GM18511 (cell line): ENCODE data around the gene CDR2.
"Not testable (repeated sequence)": the region's sequence is repeated elsewhere in the genome, so short reads cannot be mapped to it uniquely, and the experiment has no call there.

Source experiments
- ATAC-seq: cut with Tn5 transposase; IDR thresholded peaks from one replicate; pipeline ENCODE4 v1.9.1; 2021; ENCODE audit warnings: mild to moderate bottlenecking, moderate library complexity; ENCODE audit not compliant: unreplicated experiment

The CDR2 gene

GRCh38 chr16:22375963-22376640, 1.7 kb upstream of the CDR2 start:
- no peak for ATAC-seq

GRCh38 chr16:22375117-22375962, 921 bp upstream of the CDR2 start:
- no peak for ATAC-seq

GRCh38 chr16:22373662-22374310, 633 bp downstream of the CDR2 start:
- peak; percentile 28 for ATAC-seq

- ATAC-seq, result no peak
These were observed 1.3 kb downstream of the CDR2 start for GRCh38 chr16:22372882-22373661.

GRCh38 chr16:22370038-22370820, 4.2 kb downstream of the CDR2 start:
- ATAC-seq, result no peak

GRCh38 chr16:22369221-22369811, 5.1 kb downstream of the CDR2 start:
- ATAC-seq, result no peak

- not testable (repeated sequence) for ATAC-seq
These were observed 6.1 kb downstream of the CDR2 start for GRCh38 chr16:22368200-22368826.

- ATAC-seq, result no peak
These were observed 7.5 kb downstream of the CDR2 start for GRCh38 chr16:22366889-22367288.

GRCh38 chr16:22366371-22366770, 8.0 kb downstream of the CDR2 start:
- ATAC-seq, result no peak

GRCh38 chr16:22364241-22364640, 10.2 kb downstream of the CDR2 start:
- ATAC-seq, result no peak

- ATAC-seq, result no peak
These were observed 13.3 kb downstream of the CDR2 start for GRCh38 chr16:22360963-22361659.

GRCh38 chr16:22359679-22360078, 14.7 kb downstream of the CDR2 start:
- no peak for ATAC-seq

GRCh38 chr16:22358000-22358399, 16.4 kb downstream of the CDR2 start:
- ATAC-seq, result no peak

GRCh38 chr16:22357635-22357971, 16.8 kb downstream of the CDR2 start:
- ATAC-seq, result peak; percentile 64

- ATAC-seq, result peak; percentile 47
These were observed 17.3 kb downstream of the CDR2 start for GRCh38 chr16:22356930-22357634.

- no peak for ATAC-seq
These were observed 18.9 kb downstream of the CDR2 start for GRCh38 chr16:22355487-22355908.

- ATAC-seq, result no peak
These were observed 20.4 kb downstream of the CDR2 start for GRCh38 chr16:22353933-22354541.
